Measurements from ENCODE around the gene CUL4A.

CUL4A gene

GRCh38 chr13:113178896-113179167 is 30.6 kb upstream of the CUL4A start:
- in situ Hi-C loops (cut with HindIII; ENCODE audit: low sequenced_read_pairs) = no loop called here
- no peak for TF ChIP-seq CTCF (IDR thresholded peaks at IDR 0.05; ENCODE audit: low read depth, low read length)

GRCh38 chr13:113179374-113180230 is 29.8 kb upstream of the CUL4A start:
- peak; percentile 85 for DNase-seq (ENCODE audit: low read depth, low spot score)
- in situ Hi-C loops (cut with HindIII; ENCODE audit: low sequenced_read_pairs) = no loop called here
- TF ChIP-seq CTCF (IDR thresholded peaks at IDR 0.05; ENCODE audit: low read depth, low read length) = no peak
- H3K4me3 ChIP-seq (ENCODE audit: low read depth, low read length) = no peak overlapping the region

More at GRCh38 chr13:113178896-113179167, 30.6 kb upstream of the CUL4A start:
- DNase-seq (ENCODE audit: low read depth, low spot score) = no peak
- H3K4me3 ChIP-seq (ENCODE audit: low read depth, low read length) = no peak overlapping the region

GRCh38 chr13:113182046-113182445 is 27.4 kb upstream of the CUL4A start:
- H3K4me3 ChIP-seq (ENCODE audit: low read depth, low read length) = no peak overlapping the region
- in situ Hi-C loops (cut with HindIII; ENCODE audit: low sequenced_read_pairs) = no loop called here
- no peak for TF ChIP-seq CTCF (IDR thresholded peaks at IDR 0.05; ENCODE audit: low read depth, low read length)
- DNase-seq (ENCODE audit: low read depth, low spot score) = peak; percentile 86

GRCh38 chr13:113183450-113184129 is 25.8 kb upstream of the CUL4A start:
- in situ Hi-C loops (cut with HindIII; ENCODE audit: low sequenced_read_pairs) = no loop called here
- H3K4me3 ChIP-seq (ENCODE audit: low read depth, low read length) = no peak overlapping the region
- peak; percentile 26 for DNase-seq (ENCODE audit: low read depth, low spot score)
- TF ChIP-seq CTCF (IDR thresholded peaks at IDR 0.05; ENCODE audit: low read depth, low read length) = no peak

GRCh38 chr13:113184568-113185440 is 24.6 kb upstream of the CUL4A start:
- H3K4me3 ChIP-seq (ENCODE audit: low read depth, low read length) = no peak overlapping the region
- no peak for TF ChIP-seq CTCF (IDR thresholded peaks at IDR 0.05; ENCODE audit: low read depth, low read length)
- in situ Hi-C loops (cut with HindIII; ENCODE audit: low sequenced_read_pairs) = no loop called here
- DNase-seq (ENCODE audit: low read depth, low spot score) = no peak
